Naive thymus-derived CD4-positive, alpha-beta T cell (primary cell): ENCODE data around the gene GAS5. TPM values are rescaled to one million over a fixed set of nuclear protein-coding genes. Genes with fewer than 3 reads are reported as not detected.

Source experiments
- ATAC-seq: fragments of 150-1000 bp; cut with Tn5 transposase; 2 replicates; pipeline ENCODE4 v1.10.0; 2021; ENCODE audit warnings: mild to moderate bottlenecking, moderate library complexity
- CTCF ChIA-PET: fragments of 350-600 bp; sonication (Branson Sonifier 250); formaldehyde crosslinking; loops from one replicate; lab custom pipeline; 2021; ENCODE audit warnings: antibody characterized with exemption; lab: Charles Lee
- POLR2A ChIA-PET: fragments of 350-600 bp; sonication (Branson Sonifier 250); formaldehyde crosslinking; loops from one replicate; lab custom pipeline; 2021; ENCODE audit warnings: antibody characterized with exemption, inconsistent platforms; lab: Charles Lee
- DNase-seq, 9 donors: peaks; one replicate each; pipeline versions ENCODE4 v3.0.0 to v3.0.0-alpha.2; 2020 to 2022; ENCODE audit warnings: mixed read lengths in 1 of 9
- H3K27ac ChIP-seq: one replicate; pipeline ENCODE4 v1.7.0; 2013; ENCODE audit warnings: mild to moderate bottlenecking, low read depth, low read length, moderate library complexity
- H3K27me3 ChIP-seq, 2 donors: one replicate each; pipeline ENCODE4 v1.7.0; 2013; ENCODE audit warnings: low read length in 2 of 2, mild to moderate bottlenecking in 2 of 2, moderate library complexity in 2 of 2; ENCODE audit not compliant: control insufficient read depth in 2 of 2, insufficient read depth in 2 of 2
- H3K36me3 ChIP-seq, 3 experiments: 1 replicate in 2 of 3; 2 replicates in 1 of 3; pipeline ENCODE4 v1.7.0; 2013; ENCODE audit warnings: low read length in 3 of 3, mild to moderate bottlenecking in 3 of 3, moderate library complexity in 1 of 3; ENCODE audit not compliant: insufficient read depth in 3 of 3, control insufficient read depth in 2 of 3
- H3K4me1 ChIP-seq, 2 donors: one replicate each; pipeline ENCODE4 v1.7.0; 2013; ENCODE audit warnings: low read length in 2 of 2, mild to moderate bottlenecking in 2 of 2, moderate library complexity in 1 of 2; ENCODE audit not compliant: control insufficient read depth in 2 of 2, insufficient read depth in 2 of 2
- H3K4me3 ChIP-seq: 2 replicates; pipeline ENCODE4 v1.7.0; 2013; ENCODE audit warnings: mild to moderate bottlenecking, low read length
- H3K9me3 ChIP-seq, 3 experiments: 1 replicate in 2 of 3; 2 replicates in 1 of 3; pipeline ENCODE4 v1.7.0; 2013; ENCODE audit warnings: low read length in 3 of 3; ENCODE audit not compliant: control insufficient read depth in 2 of 3
- H3K27ac Mint-ChIP-seq, 9 donors: one replicate each; pipeline ENCODE4 v1.8.0; 2020 to 2022; ENCODE audit warnings: mixed read lengths in 9 of 9, mild to moderate bottlenecking in 8 of 9, moderate library complexity in 5 of 9, inconsistent platforms in 2 of 9
- H3K27me3 Mint-ChIP-seq, 5 donors: one replicate each; pipeline ENCODE4 v1.8.0; 2021 to 2022; ENCODE audit warnings: mixed read lengths in 5 of 5, mild to moderate bottlenecking in 1 of 5
- H3K36me3 Mint-ChIP-seq, 5 donors: one replicate each; pipeline ENCODE4 v1.8.0; 2020 to 2022; ENCODE audit warnings: mixed read lengths in 5 of 5, mild to moderate bottlenecking in 3 of 5, inconsistent platforms in 1 of 5
- H3K4me1 Mint-ChIP-seq, 7 donors: one replicate each; pipeline ENCODE4 v1.8.0; 2020 to 2022; ENCODE audit warnings: mixed read lengths in 7 of 7, mild to moderate bottlenecking in 3 of 7, inconsistent platforms in 1 of 7
- H3K4me3 Mint-ChIP-seq, 10 donors: one replicate each; pipeline ENCODE4 v1.8.0; 2020 to 2022; ENCODE audit warnings: mild to moderate bottlenecking in 10 of 10, mixed read lengths in 10 of 10, moderate library complexity in 6 of 10, inconsistent platforms in 2 of 10
- H3K9me3 Mint-ChIP-seq, 11 donors: one replicate each; pipeline ENCODE4 v1.8.0; 2020 to 2022; ENCODE audit warnings: mixed read lengths in 11 of 11, mild to moderate bottlenecking in 4 of 11, inconsistent platforms in 1 of 11, moderate library complexity in 1 of 11
- intact Hi-C, 2 donors: fragments of 100-400 bp; cut with micrococcal nuclease; formaldehyde crosslinking; loops; one replicate each; pipeline ENCODE4 v1.15.1; 2023
- polyA plus RNA-seq, 2 donors: library from polyadenylated mRNA; unstranded; fragments of 300-500 nt; fragmentation: Illumina TruSeq; gene quantifications; one replicate each; pipeline ENCODE4 v1.2.3, GENCODE V29; 2021
- total RNA-seq, 6 experiments: library from RNA in 5 of 6; stranded (reverse) in 5 of 6; gene quantifications; 1 replicate in 5 of 6; 2 replicates in 1 of 6; pipeline ENCODE4 v1.2.3 and lab custom pipeline; 2021 to 2026

GAS5 gene
- total RNA-seq (100 to 1,000 TPM; 371 to 954 (median 885) TPM), polyA plus RNA-seq (100 to 1,000 TPM; 493 to 676 TPM), total RNA-seq (lab: John Stamatoyannopoulos, UW) (422 reads per million, percentile 97 among the genes with 10 or more reads in this experiment)

GRCh38 chr1:173867753-173868265, at the start of gene GAS5:
Gene GAS5, minus strand, starts transcription at chr1:173867989.
- H3K4me1 ChIP-seq, result peaks cover 42 to 62% of the 10 kb centered on the region in 2 donors
- DNase-seq (peak; percentile 88 to 100 (median 99)), ATAC-seq (peak; percentile 92)
- Mint-ChIP-seq H3K36me3 (peaks cover 16 to 52% (median 45%) of the 10 kb centered on the region in 5 donors), H3K27ac (peak within 1 kb of the TSS; percentile 85 to 99 (median 97)), H3K27me3 (peaks cover 0 to 4% (median 0%) of the 10 kb centered on the region in 5 donors), H3K4me1 (peaks cover 50 to 80% (median 66%) of the 10 kb centered on the region in 7 donors), H3K4me3 (peak within 1 kb of the TSS; percentile 92 to 98 (median 95)), H3K9me3 (peaks cover 0 to 5% (median 0%) of the 10 kb centered on the region in 11 donors)
- H3K36me3 ChIP-seq, result peaks cover 3 to 48% (median 17%) of the 10 kb centered on the region in 3 experiments
- no peaks in the 10 kb centered on the region for H3K9me3 ChIP-seq
- CTCF ChIA-PET, result interaction anchor here (0.7 to 0.9 kb wide), 3 partner anchors 153 to 391 kb away, joined by 3 to 4 read pairs (median 3); partner anchors contain the start of gene KLHL20
- H3K4me3 ChIP-seq, result peak within 1 kb of the TSS; percentile 88
- intact Hi-C loops, result loop anchor here (1.0 to 5.0 kb wide), 18 partner anchors 44 to 1426 kb away; partner anchors contain the start of genes CENPL (in 2 of the 2), DARS2 (in 2 of the 2), KLHL20 (in 2 of the 2) and MRPS14 (in 2 of the 2)
- no peaks in the 10 kb centered on the region for H3K27me3 ChIP-seq
- H3K27ac ChIP-seq, result peak within 1 kb of the TSS; percentile 93
- POLR2A ChIA-PET, result interaction anchor here (0.5 to 3.6 kb wide), 25 partner anchors 8 to 1335 kb away, joined by 3 to 28 read pairs (median 3); partner anchors contain the start of genes CACYBP, CENPL, DARS2 and KLHL20

- peaks cover 0 to 2% (median 0%) of the 10 kb centered on the region in 5 donors for H3K27me3 Mint-ChIP-seq
- peaks cover 0 to 1% (median 0%) of the 10 kb centered on the region in 5 donors for H3K36me3 Mint-ChIP-seq
- POLR2A ChIA-PET, result no interaction called here
- CTCF ChIA-PET, result no interaction called here
- H3K4me3 Mint-ChIP-seq, result no peak within 1 kb of the TSS
- no peak within 1 kb of the TSS for H3K27ac ChIP-seq
- H3K9me3 Mint-ChIP-seq, result peaks cover 0 to 3% (median 0%) of the 10 kb centered on the region in 11 donors
- H3K36me3 ChIP-seq, result no peaks in the 10 kb centered on the region
- H3K27ac Mint-ChIP-seq, result peak within 1 kb of the TSS in 1 of 9 donors; percentile 38
- peaks cover 0 to 2% (median 0%) of the 10 kb centered on the region in 7 donors for H3K4me1 Mint-ChIP-seq
- intact Hi-C loops, result no loop called here
- ATAC-seq, result no peak
- H3K4me1 ChIP-seq, result no peaks in the 10 kb centered on the region
- no peak for DNase-seq
- H3K27me3 ChIP-seq, result no peaks in the 10 kb centered on the region
- H3K4me3 ChIP-seq, result no peak within 1 kb of the TSS
- no peaks in the 10 kb centered on the region for H3K9me3 ChIP-seq
These were observed 49.4 kb upstream of the GAS5 start, which contains the start of gene SERPINC1 for GRCh38 chr1:173917149-173917548. Gene SERPINC1, minus strand, starts transcription at chr1:173917327. Its CDS starts 68 bp downstream, at chr1:173917259.

GRCh38 chr1:173916667-173917066, 48.9 kb upstream of the GAS5 start:
- CTCF ChIA-PET, result no interaction called here
- no peak for DNase-seq

GRCh38 chr1:173915596-173915995, 47.8 kb upstream of the GAS5 start:
- Mint-ChIP-seq H3K27me3 (no peaks in the 10 kb centered on the region), H3K4me1 (peaks cover 0 to 2% (median 0%) of the 10 kb centered on the region in 7 donors), H3K36me3 (peaks cover 0 to 5% (median 5%) of the 10 kb centered on the region in 5 donors), H3K9me3 (peaks cover 0 to 3% (median 0%) of the 10 kb centered on the region in 11 donors), H3K4me3 (no peak overlapping the region), H3K27ac (no peak overlapping the region)
- Histone ChIP-seq H3K36me3 (no peaks in the 10 kb centered on the region), H3K27me3 (no peaks in the 10 kb centered on the region), H3K4me1 (no peaks in the 10 kb centered on the region), H3K27ac (no peak overlapping the region), H3K4me3 (no peak overlapping the region), H3K9me3 (no peaks in the 10 kb centered on the region)
- DNase-seq (no peak), ATAC-seq (no peak)
- intact Hi-C loops, result no loop called here
- ChIA-PET POLR2A (no interaction called here), CTCF (no interaction called here)

More at GRCh38 chr1:173916667-173917066, 48.9 kb upstream of the GAS5 start:
- H3K4me3 ChIP-seq, result no peak overlapping the region
- peaks cover 0 to 5% (median 0%) of the 10 kb centered on the region in 5 donors for H3K36me3 Mint-ChIP-seq
- POLR2A ChIA-PET, result no interaction called here
- no peaks in the 10 kb centered on the region for H3K9me3 ChIP-seq
- H3K4me1 ChIP-seq, result no peaks in the 10 kb centered on the region
- ATAC-seq, result no peak
- no peak overlapping the region for H3K27ac Mint-ChIP-seq
- peaks cover 0 to 2% (median 0%) of the 10 kb centered on the region in 7 donors for H3K4me1 Mint-ChIP-seq
- no peaks in the 10 kb centered on the region for H3K36me3 ChIP-seq
- H3K27me3 Mint-ChIP-seq, result no peaks in the 10 kb centered on the region
- no peak overlapping the region for H3K27ac ChIP-seq
- intact Hi-C loops, result no loop called here
- peaks cover 0 to 3% (median 0%) of the 10 kb centered on the region in 11 donors for H3K9me3 Mint-ChIP-seq
- no peak overlapping the region for H3K4me3 Mint-ChIP-seq
- no peaks in the 10 kb centered on the region for H3K27me3 ChIP-seq

- peaks cover 0 to 2% (median 0%) of the 10 kb centered on the region in 7 donors for H3K4me1 Mint-ChIP-seq
- intact Hi-C loops, result no loop called here
- no peak overlapping the region for H3K27ac Mint-ChIP-seq
- H3K4me3 Mint-ChIP-seq, result no peak overlapping the region
- peaks cover 0 to 3% (median 0%) of the 10 kb centered on the region in 11 donors for H3K9me3 Mint-ChIP-seq
- ChIA-PET POLR2A (no interaction called here), CTCF (interaction anchor here (0.6 to 0.7 kb wide), 2 partner anchors 139 to 239 kb away, joined by 3 to 5 read pairs; no protein-coding TSS in a partner anchor)
- Histone ChIP-seq H3K9me3 (no peaks in the 10 kb centered on the region), H3K27me3 (no peaks in the 10 kb centered on the region), H3K4me1 (no peaks in the 10 kb centered on the region), H3K4me3 (no peak overlapping the region), H3K27ac (no peak overlapping the region), H3K36me3 (no peaks in the 10 kb centered on the region)
- ATAC-seq (peak; percentile 51), DNase-seq (no peak)
- no peaks in the 10 kb centered on the region for H3K27me3 Mint-ChIP-seq
- peaks cover 0 to 13% (median 11%) of the 10 kb centered on the region in 5 donors for H3K36me3 Mint-ChIP-seq
These were observed 46.6 kb upstream of the GAS5 start for GRCh38 chr1:173914366-173914871.

GRCh38 chr1:173913111-173913510, 45.3 kb upstream of the GAS5 start:
- Mint-ChIP-seq H3K27me3 (no peaks in the 10 kb centered on the region), H3K4me3 (no peak overlapping the region), H3K36me3 (peaks cover 0 to 17% (median 13%) of the 10 kb centered on the region in 5 donors), H3K27ac (no peak overlapping the region), H3K4me1 (peaks cover 0 to 2% (median 0%) of the 10 kb centered on the region in 7 donors), H3K9me3 (peaks cover 0 to 3% (median 0%) of the 10 kb centered on the region in 11 donors)
- DNase-seq (no peak), ATAC-seq (no peak)
- Histone ChIP-seq H3K9me3 (no peaks in the 10 kb centered on the region), H3K27ac (no peak overlapping the region), H3K4me1 (no peaks in the 10 kb centered on the region), H3K27me3 (no peaks in the 10 kb centered on the region), H3K4me3 (no peak overlapping the region), H3K36me3 (no peaks in the 10 kb centered on the region)
- ChIA-PET POLR2A (no interaction called here), CTCF (no interaction called here)
- intact Hi-C loops, result no loop called here
